WI38 (cell line): ENCODE results near the gene HPCA.

Experiments used
- H3K4me3 ChIP-seq: 2 replicates; pipeline ENCODE4 v1.5.1; 2011; ENCODE audit warnings: low read depth, mild to moderate bottlenecking, control low read depth, low read length
- TF ChIP-seq, protein P1 (sequence below): IDR thresholded peaks from 2 replicates; pipeline ENCODE4 v1.5.1; 2012; ENCODE audit warnings: low read depth, mild to moderate bottlenecking, control low read depth, low read length

Gene HPCA

GRCh38 chr1:32929366-32929765, 43.1 kb downstream of the HPCA start:
- TF ChIP-seq, protein P1, sequence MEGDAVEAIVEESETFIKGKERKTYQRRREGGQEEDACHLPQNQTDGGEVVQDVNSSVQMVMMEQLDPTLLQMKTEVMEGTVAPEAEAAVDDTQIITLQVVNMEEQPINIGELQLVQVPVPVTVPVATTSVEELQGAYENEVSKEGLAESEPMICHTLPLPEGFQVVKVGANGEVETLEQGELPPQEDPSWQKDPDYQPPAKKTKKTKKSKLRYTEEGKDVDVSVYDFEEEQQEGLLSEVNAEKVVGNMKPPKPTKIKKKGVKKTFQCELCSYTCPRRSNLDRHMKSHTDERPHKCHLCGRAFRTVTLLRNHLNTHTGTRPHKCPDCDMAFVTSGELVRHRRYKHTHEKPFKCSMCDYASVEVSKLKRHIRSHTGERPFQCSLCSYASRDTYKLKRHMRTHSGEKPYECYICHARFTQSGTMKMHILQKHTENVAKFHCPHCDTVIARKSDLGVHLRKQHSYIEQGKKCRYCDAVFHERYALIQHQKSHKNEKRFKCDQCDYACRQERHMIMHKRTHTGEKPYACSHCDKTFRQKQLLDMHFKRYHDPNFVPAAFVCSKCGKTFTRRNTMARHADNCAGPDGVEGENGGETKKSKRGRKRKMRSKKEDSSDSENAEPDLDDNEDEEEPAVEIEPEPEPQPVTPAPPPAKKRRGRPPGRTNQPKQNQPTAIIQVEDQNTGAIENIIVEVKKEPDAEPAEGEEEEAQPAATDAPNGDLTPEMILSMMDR, result no peak
- H3K4me3 ChIP-seq, result no peak overlapping the region

DNA sequence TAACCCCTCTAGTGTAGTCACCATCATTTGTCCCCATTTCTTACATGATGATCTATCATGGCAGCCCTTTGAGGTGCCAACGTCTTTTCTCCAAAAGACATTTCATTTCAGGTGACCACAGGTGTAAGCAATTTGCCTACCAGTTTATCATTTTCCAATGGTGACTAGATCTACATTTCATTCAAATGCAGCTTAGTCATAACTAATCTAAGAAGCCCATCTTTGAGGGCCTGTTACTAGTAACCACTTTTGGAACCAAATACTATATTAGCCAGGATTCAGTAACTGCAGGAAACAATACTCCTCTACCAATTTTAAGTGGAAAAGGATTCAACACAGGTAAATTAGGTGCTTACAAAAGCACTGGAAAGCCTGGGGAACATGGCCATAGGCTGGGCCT, 45.5 kb downstream of the HPCA start:
- TF ChIP-seq, protein P1, result no peak
- no peak overlapping the region for H3K4me3 ChIP-seq

- TF ChIP-seq, protein P1, result no peak; the same call in 1 of the 2 replicates
- no peak overlapping the region for H3K4me3 ChIP-seq
Measured at GRCh38 chr1:32933742-32934322, 47.5 kb downstream of the HPCA start.

DNA sequence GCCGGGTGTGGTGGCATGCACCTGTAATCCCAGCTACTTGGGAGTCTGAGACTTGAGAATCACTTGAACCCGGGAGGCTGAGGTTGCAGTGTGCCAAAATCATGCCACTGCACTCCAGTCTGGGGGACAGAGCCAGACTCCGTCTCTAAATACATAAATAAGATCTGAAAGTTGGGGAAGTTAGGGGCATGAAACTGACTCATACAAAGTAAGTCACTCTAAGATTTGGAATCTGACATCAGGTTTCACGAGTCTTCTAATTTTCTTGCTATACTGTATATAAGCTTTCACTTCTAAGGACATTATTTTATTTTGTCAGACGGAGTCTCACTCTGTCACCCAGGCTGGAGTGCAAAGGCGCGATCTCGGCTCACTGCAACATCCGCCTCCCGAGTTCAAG, 48.2 kb downstream of the HPCA start:
- TF ChIP-seq, protein P1, result no peak
- H3K4me3 ChIP-seq, result no peak overlapping the region

DNA sequence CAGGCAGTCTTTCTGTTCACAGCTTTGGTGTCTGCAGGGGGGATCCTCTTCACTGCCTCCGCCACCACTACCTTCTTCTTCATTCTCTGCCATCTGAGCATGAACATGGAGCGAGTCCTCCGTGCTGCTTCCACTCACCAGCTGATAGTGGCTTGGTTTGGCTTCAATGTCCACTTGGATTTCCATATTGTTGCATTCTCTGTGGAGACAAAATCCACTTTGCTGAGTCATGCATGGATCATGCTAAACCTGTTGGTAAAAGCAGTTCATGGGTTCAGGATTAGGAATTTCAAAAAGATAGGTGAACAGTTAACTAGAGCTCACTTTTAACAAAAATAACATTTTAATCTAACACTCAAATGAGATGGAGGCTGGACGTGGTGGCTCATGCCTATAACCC, 50.8 kb downstream of the HPCA start:
- H3K4me3 ChIP-seq, result no peak overlapping the region
- TF ChIP-seq, protein P1, result no peak

DNA sequence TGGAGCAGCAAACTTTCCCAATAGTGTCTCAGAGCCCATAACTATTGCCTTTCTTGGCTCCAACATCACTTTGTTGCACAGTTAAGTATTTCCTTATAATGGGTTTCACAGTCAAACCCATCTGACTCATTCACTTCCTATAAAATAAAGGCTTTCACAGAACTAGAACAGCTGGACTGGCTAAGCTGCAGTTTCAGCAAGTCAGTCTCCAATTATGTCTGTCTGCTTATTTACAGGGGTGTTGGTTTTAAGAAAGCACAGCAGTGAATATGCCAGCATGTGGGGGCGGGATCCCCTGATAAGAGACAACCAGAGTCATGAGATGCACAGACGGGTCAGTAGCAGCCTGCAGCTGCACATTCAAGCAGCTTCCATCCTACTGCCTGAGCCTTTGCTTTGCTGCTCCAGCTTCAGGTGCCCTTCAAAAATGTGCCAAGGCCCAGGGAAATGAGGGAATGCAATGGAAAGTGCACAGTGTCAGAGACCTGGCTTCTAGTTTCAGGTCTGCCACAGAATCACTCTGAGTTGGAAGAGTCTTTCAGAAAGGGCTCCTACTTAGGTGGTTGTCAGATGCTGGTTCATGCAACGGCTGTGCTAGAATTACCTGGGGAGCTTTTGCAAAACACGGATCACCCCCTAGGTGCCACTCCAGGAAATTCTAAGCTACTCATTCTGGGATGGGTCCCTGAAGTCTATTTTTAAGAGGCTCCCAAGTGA, 53.5 kb downstream of the HPCA start:
- TF ChIP-seq, protein P1, result no peak
- no peak overlapping the region for H3K4me3 ChIP-seq

GRCh38 chr1:32944180-32944579, 57.9 kb downstream of the HPCA start:
- no peak overlapping the region for H3K4me3 ChIP-seq
- TF ChIP-seq, protein P1, result no peak
